ENCODE data around the gene GRID1.

Gene GRID1

GRCh38 chr10:85603151-85603940, 763.2 kb downstream of the GRID1 start:
- no peak overlapping the region for H3K4me3 ChIP-seq (replicated peaks in 1 of 2; ENCODE audit: low read depth in 2 of 2, low read length in 2 of 2)
- DNase-seq (ENCODE audit: low read depth in 2 of 2): no peak
- no peak for TF ChIP-seq CTCF (IDR thresholded peaks at IDR 0.05; ENCODE audit: low read depth, low read length)

GRCh38 chr10:85602713-85603112, 763.9 kb downstream of the GRID1 start:
- TF ChIP-seq CTCF (IDR thresholded peaks at IDR 0.05; ENCODE audit: low read depth, low read length): no peak
- no peak for DNase-seq (ENCODE audit: low read depth in 2 of 2)

GRCh38 chr10:85602306-85602705, 764.3 kb downstream of the GRID1 start:
- TF ChIP-seq CTCF (IDR thresholded peaks at IDR 0.05; ENCODE audit: low read depth, low read length): no peak
- no peak for DNase-seq (ENCODE audit: low read depth in 2 of 2)
- H3K4me3 ChIP-seq (replicated peaks in 1 of 2; ENCODE audit: low read depth in 2 of 2, low read length in 2 of 2): no peak overlapping the region

More at GRCh38 chr10:85602713-85603112, 763.9 kb downstream of the GRID1 start:
- H3K4me3 ChIP-seq (replicated peaks in 1 of 2; ENCODE audit: low read depth in 2 of 2, low read length in 2 of 2): no peak overlapping the region

GRCh38 chr10:85601526-85601925, 765.1 kb downstream of the GRID1 start:
- TF ChIP-seq CTCF (IDR thresholded peaks at IDR 0.05; ENCODE audit: low read depth, low read length): no peak
- no peak for DNase-seq (ENCODE audit: low read depth in 2 of 2)
- H3K4me3 ChIP-seq (replicated peaks in 1 of 2; ENCODE audit: low read depth in 2 of 2, low read length in 2 of 2): no peak overlapping the region

GRCh38 chr10:85600744-85601081, 765.9 kb downstream of the GRID1 start:
- no peak overlapping the region for H3K4me3 ChIP-seq (replicated peaks in 1 of 2; ENCODE audit: low read depth in 2 of 2, low read length in 2 of 2)
- no peak for DNase-seq (ENCODE audit: low read depth in 2 of 2)
- no peak for TF ChIP-seq CTCF (IDR thresholded peaks at IDR 0.05; ENCODE audit: low read depth, low read length)

GRCh38 chr10:85600026-85600743, 766.4 kb downstream of the GRID1 start:
- TF ChIP-seq CTCF (IDR thresholded peaks at IDR 0.05; ENCODE audit: low read depth, low read length): no peak
- DNase-seq (ENCODE audit: low read depth in 2 of 2): no peak
- H3K4me3 ChIP-seq (replicated peaks in 1 of 2; ENCODE audit: low read depth in 2 of 2, low read length in 2 of 2): no peak overlapping the region
